Upper lobe of left lung (tissue), 6 donors: ENCODE results near the gene LRRC10B. TPM values are rescaled to one million over a fixed set of nuclear protein-coding genes. Genes with fewer than 3 reads are reported as not detected.
A peak's percentile ranks its signal among the peaks of the same experiment; 100 is the strongest.

ENCODE experiments used
- ATAC-seq, 2 donors: fragments of 200-7000 bp; cut with Tn5 transposase; one replicate each; pipeline ENCODE4 v1.9.1; 2022; ENCODE audit warnings: mild to moderate bottlenecking in 2 of 2, moderate library complexity in 2 of 2; ENCODE audit not compliant: low FRiP score in 2 of 2
- DNase-seq, 2 donors: peaks; one replicate each; pipeline ENCODE4 v3.0.0-alpha.2; 2019 to 2020
- H3K27ac ChIP-seq, 4 donors: fragments of 200-600 bp; sonication (generic); one replicate each; pipeline ENCODE4 v1.5.1; 2016 to 2019
- H3K27me3 ChIP-seq, 4 donors: fragments of 200-600 bp; sonication (generic); one replicate each; pipeline ENCODE4 v1.5.1; 2017 to 2019
- H3K36me3 ChIP-seq, 4 donors: fragments of 200-600 bp; sonication (generic); one replicate each; pipeline ENCODE4 v1.5.1; 2016 to 2019
- H3K4me1 ChIP-seq, 4 donors: fragments of 200-600 bp; sonication (generic); one replicate each; pipeline ENCODE4 v1.5.1; 2018 to 2019
- H3K4me3 ChIP-seq, 4 donors: fragments of 200-600 bp; sonication (generic); one replicate each; pipeline ENCODE4 v1.5.1; 2017 to 2019; ENCODE audit warnings: mild to moderate bottlenecking in 2 of 4, moderate library complexity in 1 of 4
- H3K9me3 ChIP-seq, 4 donors: fragments of 200-600 bp; sonication (generic); one replicate each; pipeline ENCODE4 v1.5.1; 2018 to 2019
- CTCF ChIP-seq, 6 experiments: fragments of 450-650 bp in 4 of 6; fragments of 200-600 bp in 2 of 6; sonication (generic) in 2 of 6; IDR thresholded peaks; one replicate each; pipeline ENCODE4 v1.5.1; 2016 to 2019; ENCODE audit warnings: antibody characterized with exemption in 6 of 6
- EP300 ChIP-seq, 4 donors: sonication (generic); formaldehyde crosslinking; IDR thresholded peaks; one replicate each; pipeline ENCODE4 v1.5.1; 2017; ENCODE audit warnings: antibody characterized with exemption in 4 of 4, control low read depth in 2 of 4
- POLR2A ChIP-seq, 4 donors: fragments of 450-650 bp; IDR thresholded peaks; one replicate each; pipeline ENCODE4 v1.5.1; 2016 to 2017; ENCODE audit warnings: antibody characterized with exemption in 4 of 4, mild to moderate bottlenecking in 2 of 4
- POLR2AphosphoS5 ChIP-seq, 2 donors: sonication (generic); formaldehyde crosslinking; IDR thresholded peaks; one replicate each; pipeline ENCODE4 v1.5.1; 2017; ENCODE audit warnings: antibody characterized with exemption in 2 of 2
- WGBS, 2 donors: methylation state at CpG; one replicate each; pipeline ENCODE4 v1.1.5; 2017 to 2018; 5-methylcytosine and 5-hydroxymethylcytosine counted together
- total RNA-seq, 6 donors: library from RNA; depleted of rRNA in 4 of 6; stranded (reverse); fragments of >200 nt in 4 of 6; gene quantifications; one replicate each; pipeline versions ENCODE4 v1.1.0 to v1.2.1, GENCODE V29; 2016 to 2021
- donor health status: DM: no; HTN: no; CAD: no; lungs with moderate emphysema.
- donor health status: DM: no; HTN: yes; CAD: no; lungs with severe emphysema.

The LRRC10B gene
- total RNA-seq, 6 donors from 2014 or later, result 0.31 to 24.2 (median 8.5) TPM

- no peaks in the 10 kb centered on the region for H3K4me1 ChIP-seq
- ATAC-seq, result no peak
- no peaks in the 10 kb centered on the region for H3K27me3 ChIP-seq
- H3K27ac ChIP-seq, result no peak overlapping the region
- peak in 1 of 2 donors; percentile 49 for DNase-seq
- H3K36me3 ChIP-seq, result no peaks in the 10 kb centered on the region
- 83 to 94% methylated on average over 2 to 6 of the region's 6 CpGs for WGBS, 2 donors
- TF ChIP-seq POLR2A (IDR thresholded peaks at IDR 0.05), result no peak
- TF ChIP-seq EP300 (IDR thresholded peaks at IDR 0.05), result no peak
- no peak for TF ChIP-seq POLR2AphosphoS5 (IDR thresholded peaks at IDR 0.05)
- no peak for TF ChIP-seq CTCF (IDR thresholded peaks at IDR 0.05)
- H3K9me3 ChIP-seq, result no peaks in the 10 kb centered on the region
- no peak overlapping the region for H3K4me3 ChIP-seq
These were observed 35.9 kb downstream of the LRRC10B start for GRCh38 chr11:61544466-61544865.

GRCh38 chr11:61545341-61545740, 36.8 kb downstream of the LRRC10B start:
- Histone ChIP-seq H3K27me3 (no peaks in the 10 kb centered on the region), H3K36me3 (no peaks in the 10 kb centered on the region), H3K27ac (no peak overlapping the region), H3K4me1 (no peaks in the 10 kb centered on the region), H3K9me3 (no peaks in the 10 kb centered on the region), H3K4me3 (no peak overlapping the region)
- 92 to 94% methylated on average over 7 of the region's 7 CpGs for WGBS, 2 donors
- no peak for TF ChIP-seq POLR2A (IDR thresholded peaks at IDR 0.05)
- TF ChIP-seq POLR2AphosphoS5 (IDR thresholded peaks at IDR 0.05), result no peak
- TF ChIP-seq CTCF (IDR thresholded peaks at IDR 0.05), result peak in 1 of 6 experiments; percentile 18
- ATAC-seq, result no peak
- DNase-seq, result no peak

GRCh38 chr11:61545921-61546320, 37.4 kb downstream of the LRRC10B start:
- no peak for ATAC-seq
- no peak overlapping the region for H3K27ac ChIP-seq

GRCh38 chr11:61546663-61547062, 38.1 kb downstream of the LRRC10B start:
- TF ChIP-seq CTCF (IDR thresholded peaks at IDR 0.05) (no peak), POLR2A (IDR thresholded peaks at IDR 0.05) (no peak), EP300 (IDR thresholded peaks at IDR 0.05) (no peak), POLR2AphosphoS5 (IDR thresholded peaks at IDR 0.05) (no peak)
- no peak overlapping the region for H3K4me3 ChIP-seq
- H3K36me3 ChIP-seq, result no peaks in the 10 kb centered on the region
- no peaks in the 10 kb centered on the region for H3K4me1 ChIP-seq
- DNase-seq, result peak in 1 of 2 donors; percentile 73
- WGBS, 2 donors, result 64 to 69% methylated on average over 14 to 20 of the region's 20 CpGs
- no peaks in the 10 kb centered on the region for H3K27me3 ChIP-seq
- H3K27ac ChIP-seq, result no peak overlapping the region
- H3K9me3 ChIP-seq, result no peaks in the 10 kb centered on the region
- no peak for ATAC-seq

More at GRCh38 chr11:61545921-61546320, 37.4 kb downstream of the LRRC10B start:
- H3K9me3 ChIP-seq, result no peaks in the 10 kb centered on the region
- no peaks in the 10 kb centered on the region for H3K4me1 ChIP-seq
- H3K4me3 ChIP-seq, result no peak overlapping the region
- H3K36me3 ChIP-seq, result no peaks in the 10 kb centered on the region
- no peaks in the 10 kb centered on the region for H3K27me3 ChIP-seq
- WGBS, 2 donors, result 89 to 99% methylated on average over 10 to 31 of the region's 32 CpGs
- TF ChIP-seq POLR2A (IDR thresholded peaks at IDR 0.05) (no peak), EP300 (IDR thresholded peaks at IDR 0.05) (no peak), CTCF (IDR thresholded peaks at IDR 0.05) (no peak), POLR2AphosphoS5 (IDR thresholded peaks at IDR 0.05) (no peak)
- peak in 1 of 2 donors; percentile 70 for DNase-seq

GRCh38 chr11:61547246-61547645, 38.7 kb downstream of the LRRC10B start:
- DNase-seq (peak in 1 of 2 donors; percentile 74), ATAC-seq (no peak)
- WGBS, 2 donors, result 81 to 84% methylated on average over 19 of the region's 19 CpGs
- Histone ChIP-seq H3K27ac (no peak overlapping the region), H3K36me3 (no peaks in the 10 kb centered on the region), H3K4me3 (no peak overlapping the region), H3K4me1 (no peaks in the 10 kb centered on the region), H3K9me3 (no peaks in the 10 kb centered on the region), H3K27me3 (no peaks in the 10 kb centered on the region)
- TF ChIP-seq CTCF (IDR thresholded peaks at IDR 0.05) (no peak), POLR2AphosphoS5 (IDR thresholded peaks at IDR 0.05) (no peak), EP300 (IDR thresholded peaks at IDR 0.05) (no peak), POLR2A (IDR thresholded peaks at IDR 0.05) (no peak)
